ENCODE data around the gene PGA4. TPM values are rescaled to one million over a fixed set of nuclear protein-coding genes. Genes with fewer than 3 reads are reported as not detected.
"Not testable (repeated sequence)": the region's sequence is repeated elsewhere in the genome, so short reads cannot be mapped to it uniquely, and the experiment has no call there.

The PGA4 gene
- total and polyA plus RNA-seq, 7 donors, result 0.08 to 1.4 (median 0.57) TPM; not detected in 2

GRCh38 chr11:61240288-61240687 is 18.1 kb downstream of the PGA4 start:
- intact Hi-C loops (cut with DNase I); H3K4me3 ChIP-seq; H3K9me3 ChIP-seq; H3K27me3 ChIP-seq (ENCODE audit: insufficient read depth in 3 of 3, low read length in 2 of 3); H3K36me3 ChIP-seq (ENCODE audit: insufficient read depth in 1 of 2, low read depth in 1 of 2); ATAC-seq; H3K27ac ChIP-seq; H3K4me1 ChIP-seq; DNase-seq: not testable (repeated sequence)
- WGBS, 3 donors, result 65 to 67% (median 65%) methylated on average over 7 of the region's 8 CpGs

DNA sequence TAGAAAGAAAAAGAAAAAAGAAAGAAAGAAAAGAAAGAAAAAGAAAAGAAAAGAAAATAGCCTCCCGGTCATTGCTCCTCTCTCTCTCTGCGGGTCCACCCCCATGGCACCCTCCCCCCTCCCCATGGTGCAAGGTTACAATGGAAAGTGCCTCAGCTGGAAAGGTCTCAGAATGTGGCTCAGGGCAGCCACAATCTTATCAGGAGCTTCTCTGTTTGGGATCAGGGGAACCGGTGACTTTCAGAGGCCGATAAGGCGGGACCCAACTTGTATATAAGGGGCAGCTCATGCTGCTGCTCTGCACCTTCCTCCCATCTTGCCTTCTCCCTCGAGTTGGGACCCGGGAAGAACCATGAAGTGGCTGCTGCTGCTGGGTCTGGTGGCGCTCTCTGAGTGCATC is 18.7 kb downstream of the PGA4 start, which contains the start of gene PGA5:
PGA5 (plus strand) TSS at position 301 of the 400 bp plus-strand sequence; CDS start at position 353, 52 bp downstream.
- H3K9me3 ChIP-seq; intact Hi-C loops (cut with DNase I); H3K4me1 ChIP-seq; H3K4me3 ChIP-seq; H3K27ac ChIP-seq; DNase-seq; H3K27me3 ChIP-seq (ENCODE audit: insufficient read depth in 3 of 3, low read length in 2 of 3); H3K36me3 ChIP-seq (ENCODE audit: insufficient read depth in 1 of 2, low read depth in 1 of 2); ATAC-seq: not testable (repeated sequence)
- WGBS, 3 donors, result no CpG with 5 or more reads among the region's 8 CpGs

GRCh38 chr11:61241526-61241925 is 19.4 kb downstream of the PGA4 start:
- H3K4me3 ChIP-seq; H3K9me3 ChIP-seq; H3K27me3 ChIP-seq (ENCODE audit: insufficient read depth in 3 of 3, low read length in 2 of 3); H3K27ac ChIP-seq; H3K36me3 ChIP-seq (ENCODE audit: insufficient read depth in 1 of 2, low read depth in 1 of 2); intact Hi-C loops (cut with DNase I); H3K4me1 ChIP-seq; DNase-seq: not testable (repeated sequence)
- WGBS, 3 donors, result no CpG with 5 or more reads among the region's 5 CpGs
- peak in 1 of 4 donors; percentile 23 for ATAC-seq

DNA sequence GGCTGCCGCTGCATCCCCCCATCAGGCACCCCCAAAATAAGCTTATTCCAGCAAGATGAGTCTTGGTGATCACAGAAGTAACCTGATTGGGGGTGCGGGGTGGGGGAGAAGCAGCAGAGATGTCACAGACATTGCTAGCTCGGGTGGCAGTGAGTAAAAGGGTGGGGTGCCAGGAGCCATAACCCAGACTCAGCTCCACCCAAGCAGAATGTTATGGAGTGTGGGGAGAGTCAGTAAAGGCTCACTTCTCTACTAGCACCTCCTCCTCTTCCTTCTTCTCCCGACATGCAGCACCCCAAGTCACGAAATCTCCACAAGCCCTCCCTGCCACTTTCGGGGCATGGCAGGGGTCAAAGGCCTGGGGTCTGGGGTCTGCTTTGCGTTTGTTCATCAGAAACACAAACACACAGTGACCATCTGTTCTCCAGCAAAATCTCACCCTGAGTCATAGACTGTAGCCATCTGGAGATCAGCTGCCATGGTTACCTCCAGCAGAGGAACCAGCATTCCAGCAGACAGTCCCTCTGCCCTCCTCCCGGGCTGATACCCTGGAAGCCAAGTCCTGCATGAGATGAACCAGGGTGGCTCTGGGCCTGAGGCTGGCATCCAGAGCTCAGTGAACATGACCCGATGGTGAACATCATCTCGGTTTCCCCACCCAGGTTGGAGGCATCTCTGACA is 23.3 kb downstream of the PGA4 start:
- ATAC-seq; H3K9me3 ChIP-seq; DNase-seq; H3K4me1 ChIP-seq; H3K36me3 ChIP-seq (ENCODE audit: insufficient read depth in 1 of 2, low read depth in 1 of 2); intact Hi-C loops (cut with DNase I); H3K4me3 ChIP-seq; H3K27ac ChIP-seq: not testable (repeated sequence)
- H3K27me3 ChIP-seq (ENCODE audit: insufficient read depth in 3 of 3, low read length in 2 of 3), result peaks cover 0 to 23% (median 0%) of the 10 kb centered on the region in 3 donors
- WGBS, 3 donors, result no CpG with 5 or more reads among the region's 10 CpGs

DNA sequence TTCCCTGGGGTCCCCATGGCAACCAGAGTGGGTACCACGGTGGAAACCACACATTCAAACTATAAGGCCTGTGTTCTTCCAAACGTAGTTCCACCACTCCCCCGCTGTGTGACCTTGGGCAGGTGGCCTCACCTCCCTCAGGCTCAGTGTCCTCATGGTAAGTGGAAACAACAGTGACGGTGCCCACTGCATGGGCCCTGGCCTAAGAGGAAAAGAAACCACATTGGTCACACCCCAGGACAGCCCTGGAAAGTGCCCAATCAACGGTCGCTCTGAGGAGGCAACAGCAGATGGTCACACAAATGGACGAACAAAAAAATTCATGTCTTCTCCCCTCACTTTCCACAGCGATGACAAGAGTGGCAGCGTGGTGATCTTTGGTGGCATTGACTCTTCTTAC is 25.9 kb downstream of the PGA4 start:
- H3K4me3 ChIP-seq; ATAC-seq; intact Hi-C loops (cut with DNase I); H3K36me3 ChIP-seq (ENCODE audit: insufficient read depth in 1 of 2, low read depth in 1 of 2); H3K9me3 ChIP-seq; H3K27ac ChIP-seq; H3K4me1 ChIP-seq; DNase-seq: not testable (repeated sequence)
- H3K27me3 ChIP-seq (ENCODE audit: insufficient read depth in 3 of 3, low read length in 2 of 3), result peaks cover 0 to 23% (median 0%) of the 10 kb centered on the region in 3 donors
- WGBS, 3 donors, result 54 to 66% (median 63%) methylated on average over 9 of the region's 9 CpGs

DNA sequence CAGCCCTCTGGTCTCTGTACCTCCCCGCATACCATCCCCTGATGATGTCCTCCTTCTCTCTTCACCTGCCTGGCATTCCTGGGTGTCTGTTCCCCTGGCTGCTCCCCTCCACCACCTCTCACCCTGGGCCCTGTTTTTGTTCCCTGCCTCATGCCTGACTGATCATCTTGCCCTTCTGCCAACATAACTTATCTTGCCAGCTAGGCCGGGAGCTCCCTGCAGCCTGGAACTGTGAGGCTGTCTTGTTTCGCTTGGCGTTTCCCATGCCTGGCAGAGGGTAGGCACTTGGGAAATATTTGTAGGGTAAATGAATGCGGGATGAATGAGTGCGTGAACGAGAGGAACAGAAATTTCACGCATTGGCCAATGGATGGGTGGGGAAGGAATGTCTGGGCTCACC is 27.1 kb downstream of the PGA4 start:
- ATAC-seq; DNase-seq; H3K36me3 ChIP-seq (ENCODE audit: insufficient read depth in 1 of 2, low read depth in 1 of 2); H3K4me1 ChIP-seq; intact Hi-C loops (cut with DNase I); H3K27ac ChIP-seq; H3K9me3 ChIP-seq; H3K4me3 ChIP-seq: not testable (repeated sequence)
- peaks cover 0 to 23% (median 0%) of the 10 kb centered on the region in 3 donors for H3K27me3 ChIP-seq (ENCODE audit: insufficient read depth in 3 of 3, low read length in 2 of 3)
- WGBS, 3 donors, result 46% methylated on average over 7 to 8 of the region's 8 CpGs

DNA sequence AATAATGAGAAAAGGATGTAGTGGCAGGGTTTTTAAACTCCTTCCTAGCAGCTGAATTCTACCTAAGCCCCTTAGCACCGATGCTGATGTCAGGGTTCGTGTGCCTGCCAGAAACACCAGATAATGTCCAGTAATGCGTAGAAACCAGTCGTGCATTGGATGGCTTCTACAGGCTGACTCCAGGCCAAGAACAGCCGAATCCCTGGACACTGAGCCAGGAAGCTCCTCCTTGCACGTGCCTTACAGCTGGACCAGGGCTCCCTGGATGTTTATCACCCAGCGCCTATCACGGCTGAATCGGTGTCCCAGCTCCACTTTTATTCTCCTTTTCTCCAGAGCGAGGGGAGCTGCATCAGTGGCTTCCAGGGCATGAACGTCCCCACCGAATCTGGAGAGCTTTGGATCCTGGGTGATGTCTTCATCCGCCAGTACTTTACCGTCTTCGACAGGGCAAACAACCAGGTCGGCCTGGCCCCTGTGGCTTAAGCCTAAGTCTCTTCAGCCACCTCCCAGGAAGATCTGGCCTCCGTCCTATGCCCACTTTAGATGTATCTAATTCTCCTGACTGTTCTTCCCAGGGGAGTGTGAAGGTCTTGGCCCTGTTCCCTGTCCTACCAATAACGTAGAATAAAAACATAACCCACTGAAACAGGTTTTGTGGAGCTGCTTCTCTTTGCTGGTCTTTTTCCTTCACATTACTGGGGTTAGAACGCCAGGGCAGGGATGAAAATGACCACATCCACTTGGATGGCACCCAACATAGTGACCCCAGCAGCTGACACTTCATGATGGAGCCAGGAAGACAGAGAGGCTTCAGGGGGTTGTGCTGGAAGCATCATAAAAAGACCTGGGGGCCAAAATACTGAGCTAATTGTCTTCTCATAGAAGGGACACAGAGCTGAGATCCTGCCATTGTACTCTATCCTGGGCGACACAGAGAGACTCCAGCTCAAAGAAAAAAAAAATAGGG is 28.9 kb downstream of the PGA4 start:
- DNase-seq (peak in 1 of 2 donors; percentile 79), ATAC-seq (peak in 1 of 4 donors; percentile 66)
- intact Hi-C loops (cut with DNase I), result loop anchor here in 1 of 2 donors (10.0 kb wide), 1 partner anchor 56 kb away; no protein-coding TSS in a partner anchor
- H3K9me3 ChIP-seq; H3K27ac ChIP-seq; H3K4me3 ChIP-seq; H3K4me1 ChIP-seq; H3K36me3 ChIP-seq (ENCODE audit: insufficient read depth in 1 of 2, low read depth in 1 of 2): not testable (repeated sequence)
- peaks cover 0 to 23% (median 0%) of the 10 kb centered on the region in 3 donors for H3K27me3 ChIP-seq (ENCODE audit: insufficient read depth in 3 of 3, low read length in 2 of 3)
- WGBS, 3 donors, result 25 to 30% (median 28%) methylated on average over 20 of the region's 20 CpGs

DNA sequence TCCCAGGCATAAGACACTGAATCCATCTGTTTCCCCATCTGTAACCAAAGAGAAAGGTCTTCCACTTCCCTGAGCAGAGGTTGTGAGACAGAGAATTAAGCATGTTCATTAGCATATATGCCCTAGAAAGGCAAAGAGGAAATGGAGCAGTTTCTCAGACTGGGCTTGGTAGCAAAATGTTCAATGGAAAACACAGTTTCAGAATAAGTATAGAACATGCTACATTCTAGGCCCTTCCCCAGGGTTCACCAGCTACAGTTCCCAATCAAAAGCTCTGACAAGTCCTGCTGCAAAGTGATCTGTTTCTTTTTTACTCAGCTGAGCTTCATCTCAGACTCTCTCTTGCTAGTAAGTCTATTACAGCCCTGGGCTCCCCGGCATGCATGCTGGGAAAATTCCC is 30.2 kb downstream of the PGA4 start:
- not testable (repeated sequence) for H3K9me3 ChIP-seq; H3K4me3 ChIP-seq; H3K36me3 ChIP-seq (ENCODE audit: insufficient read depth in 1 of 2, low read depth in 1 of 2); H3K4me1 ChIP-seq; ATAC-seq; DNase-seq; H3K27ac ChIP-seq
- peaks cover 0 to 12% (median 0%) of the 10 kb centered on the region in 3 donors for H3K27me3 ChIP-seq (ENCODE audit: insufficient read depth in 3 of 3, low read length in 2 of 3)
- WGBS, 3 donors, result 51 to 62% (median 56%) methylated on average over 1 of the region's 1 CpG
- intact Hi-C loops (cut with DNase I), result loop anchor here in 1 of 2 donors (10.0 kb wide), 1 partner anchor 58 kb away; no protein-coding TSS in a partner anchor
